GM11168 (cell line): ENCODE results near the gene ARMC8.

Experiments
- in situ Hi-C: fragments of 300-500 bp; cut with MboI; formaldehyde crosslinking; loops from one replicate; pipeline ENCODE4 v1.12.0; 2022; ENCODE audit warnings: low sequenced_read_pairs; ENCODE audit not compliant: unreplicated experiment

ARMC8 gene

DNA sequence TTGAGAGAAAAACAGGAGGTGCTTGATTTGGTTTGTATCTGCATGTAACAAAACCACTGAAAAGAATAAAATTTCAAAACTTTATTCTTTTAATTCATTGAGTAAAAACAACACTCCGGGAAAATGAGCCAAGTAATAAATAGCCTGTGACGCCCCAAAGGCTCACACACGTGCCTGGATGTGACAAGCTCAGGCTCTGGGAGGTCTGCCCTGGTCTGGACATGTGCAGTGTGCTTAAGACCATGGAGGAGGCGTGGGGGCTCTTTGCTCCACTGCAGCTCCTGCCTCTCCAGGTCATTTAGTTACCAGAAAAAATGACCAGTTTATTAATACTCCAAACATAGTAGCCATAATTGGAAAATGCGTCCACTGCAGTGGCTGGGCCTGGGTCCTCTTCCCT lies 151.1 kb downstream of the ARMC8 start:
- in situ Hi-C loops = no loop called here

DNA sequence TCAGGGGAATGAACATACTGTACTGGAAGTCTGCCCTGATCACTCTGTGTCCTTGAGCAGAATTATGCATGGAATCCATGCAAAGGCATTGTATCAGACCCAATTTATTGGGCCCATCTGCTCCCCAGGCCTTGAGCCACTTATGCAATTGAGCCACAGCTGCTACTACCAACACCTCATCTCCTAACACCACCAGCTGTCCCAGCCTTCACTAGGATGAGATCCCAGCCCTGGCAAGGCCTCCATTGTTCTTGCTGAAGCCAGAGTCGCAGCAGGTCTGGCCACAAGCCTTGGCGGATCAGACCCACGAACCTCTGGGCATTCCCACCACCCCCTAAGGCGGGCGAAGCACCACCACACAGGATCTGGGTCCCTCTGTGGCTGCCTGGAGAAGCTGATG lies 151.7 kb downstream of the ARMC8 start:
- in situ Hi-C loops = no loop called here

DNA sequence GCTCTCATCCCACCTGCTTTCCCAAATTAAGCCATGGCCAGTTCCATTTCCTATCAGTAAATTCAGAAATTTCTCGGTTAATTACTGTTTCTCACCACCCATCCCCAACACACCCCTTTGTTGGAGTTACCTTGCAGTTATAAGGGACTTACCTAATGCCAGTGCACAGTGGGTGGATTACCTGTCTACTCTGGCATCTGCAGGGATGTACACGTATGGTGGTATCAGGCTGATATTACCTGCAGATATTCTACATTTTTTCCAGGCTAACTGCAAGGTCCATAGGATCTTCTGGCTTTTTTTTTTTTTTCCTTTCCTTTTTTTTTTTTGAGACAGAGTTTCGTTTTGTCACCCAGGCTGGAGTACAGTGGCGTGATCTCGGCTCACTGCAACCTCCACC lies 153.4 kb downstream of the ARMC8 start:
- in situ Hi-C loops = no loop called here

DNA sequence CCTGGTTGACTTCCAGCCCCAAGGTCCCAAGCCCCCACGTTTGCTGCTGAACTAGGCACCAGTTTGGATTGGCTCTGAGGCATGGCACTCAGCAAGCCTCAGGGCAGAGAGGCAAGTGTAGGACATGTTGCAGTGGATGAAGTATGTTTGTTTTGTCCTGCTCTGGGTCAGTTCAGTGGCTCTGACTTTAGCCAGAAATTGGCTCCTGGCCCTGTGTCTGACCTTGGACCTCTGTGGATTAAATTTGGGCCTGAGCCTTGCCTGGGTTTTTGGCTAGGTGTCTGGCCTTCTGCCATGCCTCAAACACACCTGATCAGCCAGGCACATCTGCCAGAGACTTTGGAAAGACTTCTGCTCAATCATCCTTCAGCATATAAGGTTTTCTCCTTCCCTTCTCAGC lies 157.7 kb downstream of the ARMC8 start:
- in situ Hi-C loops = no loop called here
